Mucosa of rectum (tissue), 2 donors: ENCODE results near the gene ARIH1.
"Not testable (repeated sequence)": the region's sequence is repeated elsewhere in the genome, so short reads cannot be mapped to it uniquely, and the experiment has no call there.

ENCODE experiments used
- H3K27ac ChIP-seq, 2 donors: one replicate each; pipeline ENCODE4 v1.7.0; 2013; ENCODE audit warnings: inconsistent platforms in 2 of 2, low read depth in 2 of 2, low read length in 2 of 2
- H3K27me3 ChIP-seq, 2 donors: one replicate each; pipeline ENCODE4 v1.7.0; 2013; ENCODE audit warnings: low read length in 2 of 2; ENCODE audit not compliant: control insufficient read depth in 2 of 2, insufficient read depth in 2 of 2
- H3K36me3 ChIP-seq, 2 donors: one replicate each; pipeline ENCODE4 v1.7.0; 2013; ENCODE audit warnings: low read length in 2 of 2; ENCODE audit not compliant: control insufficient read depth in 2 of 2, insufficient read depth in 2 of 2
- H3K4me1 ChIP-seq, 2 donors: one replicate each; pipeline ENCODE4 v1.7.0; 2013; ENCODE audit warnings: low read length in 2 of 2, mild to moderate bottlenecking in 1 of 2; ENCODE audit not compliant: control insufficient read depth in 2 of 2, insufficient read depth in 2 of 2
- H3K4me3 ChIP-seq, 2 donors: one replicate each; pipeline ENCODE4 v1.7.0; 2013; ENCODE audit warnings: low read length in 2 of 2
- H3K9ac ChIP-seq, 2 donors: one replicate each; pipeline ENCODE4 v1.7.0; 2013; ENCODE audit warnings: low read length in 2 of 2, low read depth in 1 of 2, mild to moderate bottlenecking in 1 of 2
- H3K9me3 ChIP-seq, 2 donors: one replicate each; pipeline ENCODE4 v1.7.0; 2013; ENCODE audit warnings: low read length in 2 of 2; ENCODE audit not compliant: control insufficient read depth in 2 of 2
- donor health status: healthy.
- donor health status: Normal muscosa, but diverticular disease.

The ARIH1 gene, protein sequence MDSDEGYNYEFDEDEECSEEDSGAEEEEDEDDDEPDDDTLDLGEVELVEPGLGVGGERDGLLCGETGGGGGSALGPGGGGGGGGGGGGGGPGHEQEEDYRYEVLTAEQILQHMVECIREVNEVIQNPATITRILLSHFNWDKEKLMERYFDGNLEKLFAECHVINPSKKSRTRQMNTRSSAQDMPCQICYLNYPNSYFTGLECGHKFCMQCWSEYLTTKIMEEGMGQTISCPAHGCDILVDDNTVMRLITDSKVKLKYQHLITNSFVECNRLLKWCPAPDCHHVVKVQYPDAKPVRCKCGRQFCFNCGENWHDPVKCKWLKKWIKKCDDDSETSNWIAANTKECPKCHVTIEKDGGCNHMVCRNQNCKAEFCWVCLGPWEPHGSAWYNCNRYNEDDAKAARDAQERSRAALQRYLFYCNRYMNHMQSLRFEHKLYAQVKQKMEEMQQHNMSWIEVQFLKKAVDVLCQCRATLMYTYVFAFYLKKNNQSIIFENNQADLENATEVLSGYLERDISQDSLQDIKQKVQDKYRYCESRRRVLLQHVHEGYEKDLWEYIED

DNA sequence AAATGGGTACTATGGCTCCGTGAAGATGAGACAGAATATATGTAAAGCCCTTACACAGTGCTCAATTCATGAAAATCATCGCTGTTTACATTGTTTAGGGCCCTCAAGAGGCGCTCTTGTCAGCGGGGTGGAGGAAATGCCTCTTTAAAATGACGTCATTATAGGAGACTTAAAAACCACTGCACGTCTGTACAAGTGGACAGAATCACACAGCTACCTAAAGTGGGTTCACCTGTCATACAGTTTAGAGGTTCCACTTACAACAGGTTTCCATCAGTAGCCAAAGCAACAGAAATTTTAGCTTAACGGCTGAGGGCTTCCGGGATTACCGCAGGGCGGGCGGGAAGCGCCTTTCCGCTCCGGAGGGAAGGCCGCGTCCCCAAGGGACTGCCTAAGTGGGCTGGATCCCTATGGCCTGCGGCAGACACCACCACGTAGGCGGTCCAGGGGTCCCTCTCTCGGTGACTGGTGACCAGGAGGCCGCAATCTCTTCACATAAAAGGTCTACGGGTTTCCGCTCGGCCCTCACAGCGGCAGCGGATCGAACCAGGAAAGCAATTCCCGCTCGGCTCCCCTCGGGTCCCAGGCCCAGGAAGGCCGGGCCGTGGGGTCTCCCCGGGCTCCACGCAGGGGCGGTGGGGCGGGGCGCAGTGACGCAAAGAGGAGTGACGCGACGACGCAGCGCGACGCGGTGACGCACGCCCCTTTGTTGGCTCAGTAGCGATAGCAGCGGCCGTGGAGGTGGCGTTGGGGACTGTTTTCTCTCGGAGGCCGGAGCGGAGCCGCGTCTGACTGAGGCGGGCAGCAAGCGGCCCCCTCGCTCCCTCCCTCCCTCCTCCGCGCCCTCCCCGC, at the start of gene ARIH1:
ARIH1 (plus strand) TSS at position 717 of the 852 bp plus-strand sequence. CDS start 310 bp downstream, outside the sequence.
- H3K27ac ChIP-seq, result peak within 1 kb of the TSS; percentile 100
- no peaks in the 10 kb centered on the region for H3K9me3 ChIP-seq
- H3K27me3 ChIP-seq, result no peaks in the 10 kb centered on the region
- H3K4me3 ChIP-seq, result peak within 1 kb of the TSS; percentile 85 to 95
- H3K9ac ChIP-seq, result peak within 1 kb of the TSS; percentile 100
- peaks cover 14 to 23% of the 10 kb centered on the region in 2 donors for H3K4me1 ChIP-seq
- H3K36me3 ChIP-seq, result peaks cover 3% of the 10 kb centered on the region in 2 donors

GRCh38 chr15:72426753-72427152, 47.4 kb upstream of the ARIH1 start:
- Histone ChIP-seq H3K27me3 (no peaks in the 10 kb centered on the region), H3K9me3 (peaks cover 0 to 2% of the 10 kb centered on the region in 2 donors), H3K4me1 (no peaks in the 10 kb centered on the region), H3K9ac (no peak overlapping the region), H3K4me3 (no peak overlapping the region), H3K27ac (no peak overlapping the region), H3K36me3 (no peaks in the 10 kb centered on the region)

DNA sequence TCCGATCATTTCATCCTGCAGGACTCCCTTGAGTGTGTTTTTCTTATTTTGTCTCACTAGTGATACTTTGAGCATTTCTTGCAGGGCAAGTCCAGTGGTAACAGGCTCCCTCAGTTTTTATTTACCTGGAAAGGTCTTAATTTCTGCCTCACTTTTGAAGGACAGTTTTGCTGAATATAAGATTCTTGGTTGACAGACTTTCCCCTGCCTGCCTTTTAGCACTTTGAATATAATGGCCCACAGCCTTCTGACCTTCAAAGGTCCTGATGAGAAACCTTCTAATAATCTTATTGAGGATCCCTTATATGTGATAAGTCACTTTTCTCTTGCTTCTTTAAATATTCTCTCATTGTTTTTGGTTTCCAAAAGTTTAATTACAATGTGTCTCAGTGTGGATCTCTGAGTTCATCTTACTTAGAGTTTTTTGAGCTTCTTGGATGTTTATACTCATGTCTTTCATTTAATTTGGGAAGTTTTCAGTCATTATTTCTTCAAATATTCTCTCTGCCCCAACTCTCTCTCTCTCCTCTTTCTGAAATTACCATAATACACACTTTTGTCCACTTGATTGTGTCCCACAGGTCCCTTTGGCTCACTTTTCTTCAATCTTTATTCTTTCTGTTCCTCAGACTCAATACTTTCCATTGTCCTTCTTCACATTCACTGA, 36.3 kb upstream of the ARIH1 start:
- H3K27ac ChIP-seq, result no peak overlapping the region
- no peaks in the 10 kb centered on the region for H3K27me3 ChIP-seq
- no peak overlapping the region for H3K9ac ChIP-seq
- H3K4me3 ChIP-seq, result no peak overlapping the region
- H3K36me3 ChIP-seq, result no peaks in the 10 kb centered on the region
- H3K4me1 ChIP-seq, result no peaks in the 10 kb centered on the region
- H3K9me3 ChIP-seq, result peaks cover 3 to 7% of the 10 kb centered on the region in 2 donors

DNA sequence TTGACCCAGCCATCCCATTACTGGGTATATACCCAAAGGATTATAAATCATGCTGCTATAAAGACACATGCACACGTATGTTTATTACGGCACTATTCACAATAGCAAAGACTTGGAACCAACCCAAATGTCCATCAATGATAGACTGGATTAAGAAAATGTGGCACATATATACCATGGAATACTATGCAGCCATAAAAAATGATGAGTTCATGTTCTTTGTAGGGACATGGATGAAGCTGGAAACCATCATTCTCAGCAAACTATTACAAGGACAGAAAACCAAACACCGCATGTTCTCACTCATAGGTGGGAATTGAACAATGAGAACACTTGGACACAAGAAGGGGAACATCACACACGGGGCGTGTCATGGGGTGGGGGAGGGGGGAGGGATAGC, 31.3 kb upstream of the ARIH1 start:
- not testable (repeated sequence) for H3K27me3 ChIP-seq, H3K4me1 ChIP-seq, H3K4me3 ChIP-seq, H3K9me3 ChIP-seq, H3K27ac ChIP-seq, H3K36me3 ChIP-seq, H3K9ac ChIP-seq

DNA sequence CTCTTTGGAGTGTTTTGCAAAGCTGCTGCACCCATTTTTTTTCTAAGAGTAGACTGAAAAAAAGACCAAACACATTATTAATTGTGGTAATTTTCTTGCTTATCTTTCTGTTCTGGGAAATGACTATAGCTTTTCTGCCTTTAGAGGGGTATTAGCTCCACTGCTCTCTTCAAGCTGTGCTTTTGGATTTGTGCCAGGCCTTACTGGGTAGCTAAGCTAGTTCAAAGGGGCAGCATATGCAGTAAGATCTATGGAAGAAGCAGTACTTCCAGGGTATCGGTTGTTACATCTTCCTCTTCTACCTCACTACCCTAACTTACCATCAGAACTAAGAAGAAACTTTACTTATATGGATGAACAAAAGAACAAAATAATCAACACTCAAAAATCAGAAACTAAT, 28.7 kb upstream of the ARIH1 start:
- H3K27ac ChIP-seq, result no peak overlapping the region
- H3K9me3 ChIP-seq, result no peaks in the 10 kb centered on the region
- no peak overlapping the region for H3K4me3 ChIP-seq
- H3K36me3 ChIP-seq, result no peaks in the 10 kb centered on the region
- no peaks in the 10 kb centered on the region for H3K4me1 ChIP-seq
- no peak overlapping the region for H3K9ac ChIP-seq
- no peaks in the 10 kb centered on the region for H3K27me3 ChIP-seq

GRCh38 chr15:72450805-72451204, 23.3 kb upstream of the ARIH1 start:
- H3K27ac ChIP-seq, result no peak overlapping the region
- no peak overlapping the region for H3K9ac ChIP-seq
- no peaks in the 10 kb centered on the region for H3K27me3 ChIP-seq
- H3K36me3 ChIP-seq, result no peaks in the 10 kb centered on the region
- H3K4me1 ChIP-seq, result no peaks in the 10 kb centered on the region
- H3K4me3 ChIP-seq, result no peak overlapping the region
- H3K9me3 ChIP-seq, result no peaks in the 10 kb centered on the region

DNA sequence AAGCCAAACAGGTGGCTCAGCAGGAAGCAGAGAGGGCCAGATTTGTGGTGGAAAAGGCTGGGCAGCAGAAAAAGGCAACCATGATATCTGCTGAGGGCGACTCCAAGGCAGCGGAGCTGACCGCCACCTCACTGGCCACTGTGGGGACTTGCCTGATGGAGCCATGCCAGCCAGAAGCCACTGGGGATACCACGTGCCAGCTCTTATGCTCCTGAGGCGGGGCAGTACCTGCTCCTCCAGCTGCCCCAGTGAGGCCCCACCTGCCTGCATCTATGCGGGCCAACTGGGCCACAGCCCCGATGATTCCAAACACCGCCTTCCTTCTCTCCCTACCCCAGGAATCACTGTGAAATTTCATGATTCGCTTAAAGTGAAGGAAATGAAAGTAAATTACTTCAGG, 22.9 kb upstream of the ARIH1 start:
- no peaks in the 10 kb centered on the region for H3K27me3 ChIP-seq
- no peak overlapping the region for H3K4me3 ChIP-seq
- H3K36me3 ChIP-seq, result no peaks in the 10 kb centered on the region
- no peaks in the 10 kb centered on the region for H3K4me1 ChIP-seq
- no peaks in the 10 kb centered on the region for H3K9me3 ChIP-seq
- no peak overlapping the region for H3K27ac ChIP-seq
- no peak overlapping the region for H3K9ac ChIP-seq

GRCh38 chr15:72456684-72457083, 17.4 kb upstream of the ARIH1 start:
- Histone ChIP-seq H3K36me3 (no peaks in the 10 kb centered on the region), H3K27ac (no peak overlapping the region), H3K9ac (no peak overlapping the region)

GRCh38 chr15:72460402-72460801, 13.7 kb upstream of the ARIH1 start:
- H3K27me3 ChIP-seq, result no peaks in the 10 kb centered on the region
- no peaks in the 10 kb centered on the region for H3K4me1 ChIP-seq
- H3K9me3 ChIP-seq, result no peaks in the 10 kb centered on the region
- H3K9ac ChIP-seq, result no peak overlapping the region
- no peak overlapping the region for H3K27ac ChIP-seq
- H3K4me3 ChIP-seq, result no peak overlapping the region
- H3K36me3 ChIP-seq, result no peaks in the 10 kb centered on the region

More at GRCh38 chr15:72456684-72457083, 17.4 kb upstream of the ARIH1 start:
- Histone ChIP-seq H3K9me3 (no peaks in the 10 kb centered on the region), H3K4me3 (no peak overlapping the region), H3K27me3 (no peaks in the 10 kb centered on the region), H3K4me1 (no peaks in the 10 kb centered on the region)
